Activated CD8-positive, alpha-beta memory T cell treated with anti-CD3 and anti-CD28 coated beads for 48 hours (primary cell): ENCODE measurements around the gene LYPD8.

ENCODE experiments used
- DNase-seq, 3 experiments: peaks; one replicate each; pipeline ENCODE4 v3.0.0-alpha.2; 2020; ENCODE audit warnings: low read depth in 2 of 3, low spot score in 2 of 3

The LYPD8 gene

GRCh38 chr1:248758352-248758751 is 2.8 kb upstream of the LYPD8 start:
- no peak for DNase-seq

GRCh38 chr1:248757784-248758195 is 2.2 kb upstream of the LYPD8 start:
- no peak for DNase-seq

- DNase-seq: no peak
Observed at GRCh38 chr1:248756636-248757035, 1.1 kb upstream of the LYPD8 start.

- DNase-seq: no peak
Observed at GRCh38 chr1:248756151-248756550, 592 bp upstream of the LYPD8 start.

GRCh38 chr1:248753708-248754280 is 1.8 kb downstream of the LYPD8 start:
- no peak for DNase-seq

GRCh38 chr1:248753029-248753594 is 2.4 kb downstream of the LYPD8 start:
- DNase-seq: no peak

GRCh38 chr1:248752161-248753028 is 3.2 kb downstream of the LYPD8 start:
- DNase-seq: no peak

GRCh38 chr1:248751635-248752034 is 3.9 kb downstream of the LYPD8 start:
- DNase-seq: no peak

- no peak for DNase-seq
Observed at GRCh38 chr1:248751142-248751541, 4.4 kb downstream of the LYPD8 start.

- no peak for DNase-seq
Observed at GRCh38 chr1:248750496-248750895, 5.1 kb downstream of the LYPD8 start.

GRCh38 chr1:248748211-248748610 is 7.3 kb downstream of the LYPD8 start:
- no peak for DNase-seq

GRCh38 chr1:248740876-248741275 is 14.7 kb downstream of the LYPD8 start:
- DNase-seq: no peak

GRCh38 chr1:248739572-248740205 is 15.9 kb downstream of the LYPD8 start:
- no peak for DNase-seq

GRCh38 chr1:248737457-248737856 is 18.1 kb downstream of the LYPD8 start:
- no peak for DNase-seq

GRCh38 chr1:248736977-248737376 is 18.6 kb downstream of the LYPD8 start:
- DNase-seq: no peak

GRCh38 chr1:248733566-248733965 is 22.0 kb downstream of the LYPD8 start:
- DNase-seq: no peak

- DNase-seq: no peak
Observed at GRCh38 chr1:248730507-248731335, 24.8 kb downstream of the LYPD8 start.

- no peak for DNase-seq
Observed at GRCh38 chr1:248714248-248714647, 41.3 kb downstream of the LYPD8 start.

- no peak for DNase-seq
Observed at GRCh38 chr1:248710305-248710900, 45.2 kb downstream of the LYPD8 start.

- DNase-seq: no peak
Observed at GRCh38 chr1:248704606-248705005, 51.0 kb downstream of the LYPD8 start.

- DNase-seq: no peak
Observed at GRCh38 chr1:248703674-248704073, 51.9 kb downstream of the LYPD8 start.
